GM21447 (cell line): ENCODE data around the gene NDUFS4.
"Not testable (repeated sequence)": the region's sequence is repeated elsewhere in the genome, so short reads cannot be mapped to it uniquely, and the experiment has no call there.

Experiments
- ATAC-seq: cut with Tn5 transposase; IDR thresholded peaks from one replicate; pipeline ENCODE4 v1.9.1; 2021; ENCODE audit not compliant: unreplicated experiment

The NDUFS4 gene

DNA sequence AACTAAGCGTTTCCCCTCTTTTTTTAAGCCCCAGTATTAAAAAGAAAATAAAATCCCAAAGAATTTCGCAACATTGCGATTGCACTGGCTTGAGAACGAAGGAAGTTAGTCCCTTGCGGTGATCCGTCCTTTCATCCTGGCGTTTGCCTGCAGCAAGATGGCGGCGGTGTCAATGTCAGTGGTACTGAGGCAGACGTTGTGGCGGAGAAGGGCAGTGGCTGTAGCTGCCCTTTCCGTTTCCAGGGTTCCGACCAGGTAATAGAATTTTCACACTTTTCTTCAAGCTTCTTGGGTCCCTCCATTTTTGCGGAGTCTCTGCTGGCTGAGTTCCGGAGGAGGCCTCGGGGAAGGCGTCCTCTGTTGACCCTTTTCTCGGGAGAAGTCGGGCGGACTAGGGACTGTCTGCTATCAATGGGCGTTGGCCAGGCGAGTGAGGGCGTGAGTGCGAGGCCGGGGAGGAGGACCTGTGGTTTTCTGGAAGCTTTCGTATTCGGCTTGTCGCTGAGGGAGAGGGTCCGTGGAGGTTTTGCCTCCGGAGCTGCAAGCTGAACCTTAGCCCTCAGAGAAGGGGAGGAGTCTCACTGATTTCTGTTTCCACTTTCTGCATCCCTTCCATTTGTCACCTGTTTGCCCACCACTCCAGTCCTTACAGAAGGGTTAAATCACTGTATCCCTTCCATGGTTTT, at the start of gene NDUFS4:
Gene NDUFS4, plus strand, starts transcription at position 134 of the 686 bp plus-strand sequence. Its CDS starts 24 bp downstream, at position 158.
- peak; percentile 94 for ATAC-seq

GRCh38 chr5:53512539-53512938, 47.9 kb upstream of the NDUFS4 start:
- ATAC-seq: no peak

GRCh38 chr5:53515988-53516387, 44.5 kb upstream of the NDUFS4 start:
- no peak for ATAC-seq

DNA sequence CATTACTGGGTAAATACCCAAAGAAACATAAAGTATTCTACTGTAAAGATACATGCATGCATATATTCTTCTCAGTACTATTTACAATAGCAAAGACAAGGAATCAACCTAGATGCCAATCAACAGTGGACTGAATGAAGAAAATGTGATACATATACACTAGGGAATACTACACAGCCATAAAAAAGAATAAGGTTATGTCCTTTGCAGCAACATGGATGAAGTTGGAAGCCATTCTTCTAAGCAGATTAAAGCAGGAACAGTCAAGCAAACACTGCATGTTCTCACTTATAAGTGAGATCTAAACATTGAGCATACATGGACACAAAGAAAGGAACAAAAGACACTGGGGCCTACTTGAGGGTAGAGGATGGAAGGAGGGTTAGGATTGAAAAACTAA, 39.6 kb upstream of the NDUFS4 start:
- ATAC-seq: no peak

DNA sequence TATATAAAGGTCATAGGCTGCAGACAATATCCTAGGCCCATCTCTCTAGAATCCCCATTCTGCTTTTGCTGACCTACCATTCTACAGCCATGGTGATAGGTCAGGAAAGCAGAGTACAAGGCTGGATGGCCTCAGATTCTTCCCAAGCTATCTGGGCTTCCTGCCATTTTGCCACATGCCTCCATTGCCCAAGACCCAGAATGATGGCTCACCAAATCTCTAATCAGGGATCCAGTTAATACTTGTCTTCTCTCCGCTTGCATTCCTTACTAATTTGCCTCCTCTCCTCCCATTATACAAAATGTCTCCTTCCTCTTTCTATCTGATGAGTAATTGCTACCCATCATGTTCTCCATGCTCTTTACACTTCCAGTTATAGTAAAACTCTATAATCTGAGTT, 22.7 kb upstream of the NDUFS4 start:
- ATAC-seq: no peak

DNA sequence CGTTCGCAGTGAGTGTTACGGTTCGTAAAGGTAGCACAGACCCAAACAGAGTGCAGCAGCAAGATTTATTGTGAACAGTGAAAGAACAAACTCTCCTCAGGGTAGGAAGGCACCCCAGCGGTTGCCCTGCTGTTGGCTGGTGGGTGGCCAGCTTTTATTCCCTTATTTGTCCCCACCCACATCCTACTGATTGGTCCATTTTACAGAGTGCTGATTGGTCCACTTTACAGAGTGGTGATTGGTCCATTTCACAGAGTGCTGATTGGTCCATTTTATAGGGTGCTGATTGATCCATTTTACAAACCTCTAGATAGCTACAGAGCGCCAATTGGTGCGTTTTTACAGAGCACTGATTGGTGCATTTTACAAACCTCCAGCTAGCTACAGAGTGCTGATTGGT, 19.7 kb upstream of the NDUFS4 start:
- ATAC-seq: not testable (repeated sequence)

DNA sequence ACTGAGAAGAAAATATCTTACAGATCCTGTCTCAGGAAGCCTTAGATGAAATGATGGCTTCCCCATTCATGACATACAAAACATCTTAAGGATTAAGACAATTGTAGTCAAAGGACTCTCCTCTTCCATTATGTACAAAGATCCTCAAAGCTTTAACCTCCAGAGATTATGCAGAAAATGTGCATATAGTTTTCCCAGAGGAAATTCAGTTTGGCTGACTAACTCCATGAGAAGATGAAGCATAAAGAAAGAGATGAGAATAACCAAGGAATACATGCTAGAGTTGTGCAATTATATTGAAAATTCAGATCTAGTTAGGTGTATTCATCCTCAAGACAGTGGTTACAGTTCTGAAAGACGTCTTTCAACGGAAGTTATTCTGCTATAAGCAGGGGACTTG, 18.6 kb upstream of the NDUFS4 start:
- no peak for ATAC-seq

GRCh38 chr5:53542926-53543325, 17.5 kb upstream of the NDUFS4 start:
- ATAC-seq: no peak

- ATAC-seq: no peak
Observed at GRCh38 chr5:53543401-53543800, 17.0 kb upstream of the NDUFS4 start.

DNA sequence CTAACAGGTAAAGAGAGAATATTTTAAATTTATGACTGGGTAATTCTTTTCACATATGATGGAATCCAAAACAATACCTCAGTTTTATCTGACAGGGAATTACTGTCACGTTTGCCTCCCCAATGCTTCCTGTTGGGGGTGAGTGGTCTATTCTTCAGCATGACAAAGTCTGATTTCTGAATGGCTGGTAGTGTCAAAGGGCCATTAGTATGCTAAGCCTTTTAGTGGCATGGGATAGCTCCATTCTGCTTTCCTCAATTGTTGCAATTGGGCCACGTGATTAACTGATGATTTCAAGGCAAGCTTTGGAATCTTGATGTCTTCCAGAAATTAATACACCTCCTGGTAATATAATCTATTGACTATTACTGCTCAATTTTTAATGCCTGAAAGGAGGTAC, 14.7 kb upstream of the NDUFS4 start:
- no peak for ATAC-seq

GRCh38 chr5:53547226-53547625, 13.2 kb upstream of the NDUFS4 start:
- ATAC-seq: no peak

- ATAC-seq: not testable (repeated sequence)
Observed at GRCh38 chr5:53548501-53548900, 11.9 kb upstream of the NDUFS4 start.

DNA sequence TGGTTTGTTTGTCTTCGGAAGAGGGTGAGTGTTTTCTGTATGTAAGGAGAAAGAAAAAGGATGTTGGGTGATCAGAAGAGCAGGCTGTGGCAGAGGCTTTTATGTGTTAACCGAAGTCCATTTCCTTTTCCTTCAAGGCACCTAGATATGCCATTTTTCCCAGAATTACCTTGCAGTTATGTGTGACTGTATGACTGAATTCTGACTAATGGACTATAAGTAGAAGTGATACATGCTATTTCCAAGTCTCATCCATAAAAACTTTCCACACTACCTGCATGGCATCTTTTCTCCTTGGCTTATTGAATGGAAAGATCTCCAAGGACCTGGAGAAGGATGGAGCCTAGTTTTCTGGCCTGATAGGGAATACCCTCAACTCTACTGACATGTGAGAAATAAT, 10.6 kb upstream of the NDUFS4 start:
- ATAC-seq: no peak

- ATAC-seq: no peak
Observed at GRCh38 chr5:53552561-53552960, 7.9 kb upstream of the NDUFS4 start.

- no peak for ATAC-seq
Observed at GRCh38 chr5:53554444-53554843, 6.0 kb upstream of the NDUFS4 start.

- ATAC-seq: no peak
Observed at GRCh38 chr5:53555160-53555559, 5.3 kb upstream of the NDUFS4 start.

DNA sequence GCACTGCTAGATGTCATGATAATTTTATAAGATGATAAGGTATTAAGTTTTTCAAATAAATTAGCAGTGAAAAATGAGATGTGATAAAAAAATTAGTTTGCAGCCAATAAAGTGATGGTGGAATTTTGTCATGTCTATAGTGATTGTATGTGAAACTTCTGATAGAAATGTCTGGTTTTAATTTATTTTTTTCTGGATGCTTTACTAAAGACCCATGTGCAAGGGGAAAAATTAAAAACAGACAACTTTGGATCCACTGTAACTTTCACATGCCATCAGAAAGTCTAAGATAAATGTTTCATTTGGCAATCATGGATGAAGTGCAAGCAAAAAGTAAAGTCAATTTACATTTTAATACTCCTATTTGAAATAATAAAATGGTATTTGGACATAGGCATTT, 4.4 kb upstream of the NDUFS4 start:
- ATAC-seq: no peak

DNA sequence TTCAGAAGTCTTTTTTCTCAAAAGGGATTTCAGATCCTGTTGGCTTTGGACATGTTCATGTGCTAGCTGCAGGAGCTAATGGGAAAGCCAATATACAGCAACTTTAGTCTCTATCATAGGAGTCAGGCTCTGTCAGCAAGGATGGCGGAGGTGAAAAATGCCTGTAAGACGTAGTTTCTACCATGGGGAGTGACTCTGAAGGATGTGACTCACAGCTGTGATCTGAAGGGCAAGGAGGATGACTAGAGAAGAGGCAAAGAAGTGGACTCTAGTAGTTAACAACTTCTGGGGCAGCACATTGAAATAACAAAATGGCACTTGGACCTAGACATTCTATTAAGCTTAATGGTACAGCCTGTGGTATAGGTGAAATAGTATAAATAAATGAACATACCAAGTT, 3.1 kb upstream of the NDUFS4 start:
- ATAC-seq: no peak

- no peak for ATAC-seq
Observed at GRCh38 chr5:53558966-53559365, 1.5 kb upstream of the NDUFS4 start.

DNA sequence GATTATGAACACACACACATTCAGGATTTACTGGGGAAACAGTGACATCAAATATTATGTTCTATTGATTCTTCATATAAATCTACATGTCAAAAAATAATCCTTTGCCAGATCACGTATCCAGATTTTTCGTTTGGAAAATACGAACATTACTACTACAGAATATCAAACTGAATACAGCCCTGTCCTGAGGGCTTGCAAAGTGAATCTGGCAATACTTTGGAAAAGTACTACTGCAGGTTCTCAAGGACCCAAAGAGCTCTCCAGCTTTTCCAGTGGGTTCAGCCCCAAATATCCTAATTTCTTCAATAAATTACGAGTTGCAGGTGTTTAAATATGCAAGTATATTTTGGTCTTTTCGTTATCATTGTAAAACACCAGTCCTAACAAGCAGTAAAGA, 411 bp upstream of the NDUFS4 start:
- ATAC-seq: peak; percentile 9

- ATAC-seq: no peak
Observed at GRCh38 chr5:53568401-53568800, 8.0 kb downstream of the NDUFS4 start.

GRCh38 chr5:53568871-53569270, 8.4 kb downstream of the NDUFS4 start:
- ATAC-seq: no peak

GRCh38 chr5:53569453-53569852, 9.0 kb downstream of the NDUFS4 start:
- ATAC-seq: no peak
